Measurements from ENCODE around the gene SORD. TPM values are rescaled to one million over a fixed set of nuclear protein-coding genes. Genes with fewer than 3 reads are reported as not detected.
"Not testable (repeated sequence)": the region's sequence is repeated elsewhere in the genome, so short reads cannot be mapped to it uniquely, and the experiment has no call there.

Gene SORD
- total and polyA plus RNA-seq, 9 of the 15 experiments (the other 6 are each of a cell fraction or from before 2014, with no cell fraction given) = 5.9 to 79.2 (median 29.6) TPM

DNA sequence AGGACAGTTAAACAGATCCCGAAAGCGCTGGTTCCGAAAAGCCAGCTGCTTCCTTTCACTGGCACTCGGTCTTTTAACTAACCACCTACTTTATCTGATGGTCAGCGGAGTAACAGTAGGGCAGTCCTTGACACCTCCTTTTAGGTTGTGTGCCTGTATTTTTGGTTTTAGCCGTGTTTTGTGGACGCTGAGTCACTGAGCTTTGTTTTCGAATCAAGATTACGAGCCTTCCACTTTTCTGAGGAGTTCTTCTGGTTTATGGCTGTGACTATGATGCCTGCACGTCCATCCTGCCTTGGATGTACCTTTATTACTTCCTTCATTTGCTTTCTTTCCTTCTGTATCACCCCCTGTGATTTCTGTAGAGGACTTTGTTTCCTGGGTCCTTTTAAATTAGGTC, 59.4 kb downstream of the SORD start:
- peak overlapping the region; percentile 76 for H2AFZ ChIP-seq (ENCODE audit: low read depth, low read length)
- H3K4me2 ChIP-seq (ENCODE audit: insufficient read depth, low read length); H3K27me3 ChIP-seq (ENCODE audit: control insufficient read depth in 2 of 2, insufficient read depth in 2 of 2, low read length in 2 of 2); H3K9me3 ChIP-seq (replicated peaks; ENCODE audit: control insufficient read depth, insufficient read depth, low read depth, low read length); BruUV-seq (replicated peaks); H3K27ac ChIP-seq (ENCODE audit: extremely low read depth, low read depth, low read length); H3K79me2 ChIP-seq (ENCODE audit: control insufficient read depth, insufficient read depth, low read length); H4K20me1 ChIP-seq (replicated peaks; ENCODE audit: control insufficient read depth, insufficient read depth, low read length); intact Hi-C loops (cut with micrococcal nuclease); in situ Hi-C loops (cut with MboI); H3K36me3 ChIP-seq (ENCODE audit: control insufficient read depth, insufficient read depth, low read length); H3K9me1 ChIP-seq (ENCODE audit: control insufficient read depth, insufficient read depth, low read length); H3K4me3 ChIP-seq; POLR2A ChIA-PET; CTCF ChIA-PET (ENCODE audit: low intra/inter-chr PET ratio); H3K9ac ChIP-seq (ENCODE audit: insufficient read depth in 1 of 2, low read depth in 2 of 2, low read length in 2 of 2); TF ChIP-seq JUND (tag; IDR thresholded peaks at IDR 0.05; ENCODE audit: borderline replicate concordance, low read depth, low read length): not testable (repeated sequence)
- peak in 1 of 4 experiments; percentile 56 for DNase-seq (ENCODE audit: extremely low read depth in 1 of 4, low spot score in 3 of 4)
- ATAC-seq = peak; percentile 69
- H3K4me1 ChIP-seq (replicated peaks in 1 of 2; ENCODE audit: control insufficient read depth in 2 of 2, insufficient read depth in 2 of 2, low read length in 2 of 2) = peaks cover 18 to 34% of the 10 kb centered on the region in 2 experiments
- whole genome bisulfite sequencing (ENCODE audit: insufficient coverage, low coverage, missing lambda C conversion rate) = 0% methylated on average over 5 of the region's 10 CpGs
- TF ChIP-seq SMARCE1 (IDR thresholded peaks at IDR 0.05) (peak; percentile 32; the same call in 1 of the 2 replicates), FOSL1 (tag; conservative IDR thresholded peaks at IDR 0.05) (peak; percentile 36), NFE2 (IDR thresholded peaks at IDR 0.05; ENCODE audit: low read depth) (peak; percentile 78), JUND (IDR thresholded peaks at IDR 0.05; ENCODE audit: borderline replicate concordance, low read depth, low read length) (peak; percentile 25; the same call in 1 of the 2 replicates), SOX6 (IDR thresholded peaks at IDR 0.05) (peak; percentile 61; the same call in 1 of the 2 replicates), ARID1B (IDR thresholded peaks at IDR 0.05) (peak; percentile 13; the same call in 1 of the 2 replicates)
- TF ChIP-seq, protein P1, sequence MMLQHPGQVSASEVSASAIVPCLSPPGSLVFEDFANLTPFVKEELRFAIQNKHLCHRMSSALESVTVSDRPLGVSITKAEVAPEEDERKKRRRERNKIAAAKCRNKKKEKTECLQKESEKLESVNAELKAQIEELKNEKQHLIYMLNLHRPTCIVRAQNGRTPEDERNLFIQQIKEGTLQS (IDR thresholded peaks at IDR 0.05) = 0 out of 2 replicates have a peak, but pooled peaks have one; percentile 11
- TF ChIP-seq, protein P1 (CRISPR knock-in tag; conservative IDR thresholded peaks at IDR 0.05) = not testable (repeated sequence)
- peak; percentile 95 for FAIRE-seq

Data from K562 (cell line).